Middle frontal gyrus (tissue), 1 donor: Measurements from ENCODE around the gene KIFC3.
"Not testable (repeated sequence)": the region's sequence is repeated elsewhere in the genome, so short reads cannot be mapped to it uniquely, and the experiment has no call there.

Experiments used
- DNase-seq: peaks from one replicate; pipeline ENCODE4 v3.0.0-alpha.2; 2015; ENCODE audit warnings: low spot score; ENCODE audit errors: extremely low spot score

Gene KIFC3

DNA sequence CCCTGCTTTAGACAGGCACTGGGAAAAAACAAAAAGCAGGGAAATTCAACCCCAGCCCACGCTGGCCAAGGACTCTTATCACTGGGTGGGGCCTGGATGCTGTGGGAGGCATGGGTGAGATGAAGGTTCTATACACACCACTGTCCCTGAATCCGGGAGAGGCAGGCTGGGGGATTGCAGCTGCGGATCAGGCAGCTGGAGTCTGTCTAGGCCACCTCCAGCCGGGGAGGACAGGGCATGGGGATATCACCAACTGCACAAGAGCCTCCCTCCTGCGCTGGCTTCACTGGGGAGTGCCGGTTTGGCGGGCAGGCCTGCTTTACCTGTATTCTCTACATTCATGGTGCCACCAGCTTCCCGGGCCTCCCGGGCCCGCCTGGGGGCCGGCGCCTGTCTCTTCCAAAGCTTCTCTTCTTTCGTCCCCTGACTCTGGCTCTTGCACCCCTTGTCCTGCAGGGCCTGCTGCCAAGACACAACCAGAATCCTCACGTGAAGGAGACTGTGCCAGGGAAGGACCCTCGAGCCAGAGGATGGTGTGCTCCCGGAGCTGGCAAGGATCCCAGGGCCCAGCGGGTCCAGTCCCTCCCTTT, 13.9 kb downstream of the KIFC3 start:
- no peak for DNase-seq

GRCh38 chr16:57787519-57787905, 14.8 kb downstream of the KIFC3 start:
- DNase-seq = no peak

DNA sequence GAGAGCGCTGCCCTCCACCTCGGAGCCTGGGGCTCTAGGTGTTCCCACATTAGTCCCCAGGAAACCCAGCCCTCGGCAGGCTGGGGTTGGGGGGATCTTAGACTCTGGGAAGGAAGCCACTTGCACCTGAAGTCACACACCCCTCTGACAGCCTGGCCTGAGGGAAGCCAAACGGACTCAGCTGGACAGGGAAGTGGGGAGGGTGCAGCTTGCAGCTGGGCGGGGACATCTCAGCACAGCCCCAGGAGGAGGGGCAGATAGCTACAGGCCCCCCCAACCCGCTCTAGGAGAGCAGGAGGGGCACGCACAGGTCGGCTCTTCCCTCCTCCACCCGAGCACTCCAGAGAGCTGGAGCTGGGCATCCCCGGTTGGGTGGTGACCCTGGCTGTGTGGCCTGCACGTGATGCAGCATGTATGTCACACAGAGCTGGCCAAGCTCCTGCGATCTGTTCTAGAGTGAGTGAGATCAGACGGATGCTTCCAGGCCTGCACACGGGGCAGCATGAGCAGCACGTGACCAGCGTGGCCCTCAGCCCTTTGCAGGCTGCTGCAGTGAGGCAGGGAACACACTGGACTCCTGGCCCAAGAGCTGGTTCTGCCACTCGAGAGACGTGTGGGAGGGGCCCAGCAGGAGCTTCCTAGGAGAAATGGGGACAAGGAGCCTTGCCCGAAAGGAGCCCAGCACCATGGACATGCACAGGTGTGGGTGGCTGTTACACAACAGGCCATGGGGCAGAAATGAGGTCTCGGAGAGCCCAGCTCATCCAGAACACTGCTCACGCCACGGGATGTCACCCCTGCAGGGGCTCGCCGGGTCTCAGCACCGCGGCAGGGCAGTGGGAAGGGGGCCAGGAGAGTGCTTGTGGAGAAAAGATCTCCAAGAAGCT, 15.4 kb downstream of the KIFC3 start:
- peak; percentile 37 for DNase-seq

GRCh38 chr16:57785924-57786323, 16.4 kb downstream of the KIFC3 start:
- no peak for DNase-seq

DNA sequence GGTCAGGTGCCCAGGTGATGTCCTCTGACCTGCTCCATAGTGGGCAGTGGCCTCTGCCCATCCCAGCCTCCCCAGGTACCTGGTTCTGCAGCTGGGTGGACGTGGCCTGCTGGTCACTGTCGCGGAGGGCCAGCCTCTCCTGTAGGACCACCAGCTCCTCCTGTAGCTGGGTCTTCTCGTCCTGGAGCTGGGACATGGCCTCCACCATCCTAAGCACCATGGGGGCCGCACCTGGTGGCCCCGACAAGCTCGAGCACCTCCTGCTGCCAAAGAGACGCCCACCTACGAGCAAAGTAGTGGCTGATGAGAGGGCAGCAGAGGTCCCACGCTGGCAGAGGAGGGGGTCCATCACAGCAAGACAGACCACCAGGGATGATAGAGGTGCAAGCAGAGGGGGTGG, 16.9 kb downstream of the KIFC3 start:
- DNase-seq = no peak

- DNase-seq = no peak
Observed at GRCh38 chr16:57784334-57784733, 18.0 kb downstream of the KIFC3 start.

- DNase-seq = no peak
Observed at GRCh38 chr16:57783883-57784282, 18.4 kb downstream of the KIFC3 start.

DNA sequence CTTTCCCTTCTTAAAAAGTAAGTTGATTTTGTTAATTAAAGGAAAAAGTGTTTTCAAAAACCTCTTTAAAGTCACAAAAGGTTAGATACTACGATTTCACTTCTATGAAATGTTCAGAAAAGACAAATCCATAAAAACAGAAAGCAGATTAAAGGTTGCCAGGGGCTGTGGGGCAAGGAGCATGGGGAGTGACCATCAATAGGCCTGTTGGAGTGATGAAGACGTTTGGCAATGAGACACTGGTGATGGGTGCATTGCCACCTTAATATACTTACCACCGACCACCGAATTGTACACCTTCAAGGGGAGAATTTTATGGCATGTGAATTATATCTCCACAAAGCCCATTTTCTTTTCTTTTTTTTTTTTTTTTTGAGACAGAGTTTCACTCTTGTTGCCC, 19.2 kb downstream of the KIFC3 start:
- no peak for DNase-seq

- not testable (repeated sequence) for DNase-seq
Observed at GRCh38 chr16:57782607-57783055, 19.7 kb downstream of the KIFC3 start.

- no peak for DNase-seq
Observed at GRCh38 chr16:57781741-57782606, 20.3 kb downstream of the KIFC3 start.

DNA sequence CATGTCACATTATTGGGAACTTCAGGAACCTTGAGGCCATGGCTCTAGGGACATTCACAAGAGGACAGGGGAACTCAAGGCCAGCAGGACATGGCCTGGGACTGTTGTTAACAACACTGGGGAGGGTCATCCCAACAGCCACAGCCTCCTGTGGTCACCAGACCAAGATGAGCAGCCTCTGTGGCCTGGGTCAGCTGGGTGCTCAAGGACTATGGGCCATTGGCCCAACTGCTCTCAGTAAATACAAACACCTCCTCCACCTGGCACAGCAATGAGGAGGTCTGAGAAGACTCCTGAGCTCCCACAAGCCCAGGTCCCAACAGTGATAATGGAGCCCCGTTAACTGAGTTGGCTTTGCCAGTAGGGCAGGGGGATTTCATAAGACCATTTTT, 20.9 kb downstream of the KIFC3 start:
- no peak for DNase-seq

GRCh38 chr16:57779836-57780235, 22.5 kb downstream of the KIFC3 start:
- DNase-seq = not testable (repeated sequence)

DNA sequence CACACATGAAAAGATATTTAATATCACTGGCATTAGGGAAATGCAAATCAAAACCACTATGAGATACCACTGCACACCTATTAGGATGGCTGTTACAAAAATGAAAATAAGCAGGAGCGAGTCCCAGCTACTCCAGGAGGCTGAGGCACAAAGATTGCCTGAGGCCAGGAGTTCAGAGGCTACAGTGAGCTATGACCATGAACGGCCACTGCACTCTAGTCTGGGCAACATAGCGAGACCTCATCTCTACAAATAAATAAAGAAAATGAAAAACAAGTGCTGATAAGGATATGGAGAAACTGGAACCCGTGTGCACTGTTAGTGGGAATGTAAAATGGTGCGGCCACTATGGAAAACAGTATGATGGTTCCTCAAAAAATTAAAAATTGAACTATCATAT, 23.6 kb downstream of the KIFC3 start:
- no peak for DNase-seq

DNA sequence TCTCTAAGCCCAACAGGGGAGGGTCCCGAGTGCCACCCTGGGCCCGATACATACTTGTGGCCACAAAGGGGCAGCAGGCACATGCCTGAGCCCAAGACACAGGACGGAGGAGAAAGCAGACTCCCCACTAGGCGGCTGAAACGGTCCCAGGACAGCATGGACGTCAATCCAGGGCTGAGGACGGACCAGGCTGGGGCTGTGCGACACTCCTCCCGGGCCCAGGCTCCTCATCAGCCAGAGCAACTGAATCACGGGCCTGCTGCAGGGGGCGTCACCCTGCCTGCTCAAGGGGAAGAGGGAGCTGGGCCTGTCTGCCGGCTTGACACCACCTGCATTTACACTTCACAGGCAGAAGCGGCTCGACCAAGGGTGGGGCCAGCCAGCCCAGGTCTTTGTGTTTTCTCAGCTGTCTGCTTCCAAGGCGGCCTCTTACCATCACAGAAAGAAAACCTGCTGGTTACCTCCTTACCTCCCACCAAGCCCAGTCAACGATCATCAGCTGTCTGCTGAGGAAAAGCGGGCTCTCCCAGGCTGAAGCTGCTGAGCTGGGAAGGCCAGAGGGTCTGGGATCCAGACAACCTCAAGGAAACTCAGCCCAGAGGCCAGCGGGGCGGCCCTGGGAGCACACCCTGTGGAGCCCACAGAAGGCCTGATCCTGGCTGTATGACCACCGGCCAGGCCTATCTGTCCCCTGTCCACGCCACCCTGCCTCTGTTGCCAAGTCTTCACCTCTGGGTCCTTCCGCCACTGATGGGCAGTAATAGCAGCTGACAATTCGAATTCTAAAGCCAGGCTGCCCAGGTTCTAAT, 26.4 kb downstream of the KIFC3 start:
- peak; percentile 21 for DNase-seq

DNA sequence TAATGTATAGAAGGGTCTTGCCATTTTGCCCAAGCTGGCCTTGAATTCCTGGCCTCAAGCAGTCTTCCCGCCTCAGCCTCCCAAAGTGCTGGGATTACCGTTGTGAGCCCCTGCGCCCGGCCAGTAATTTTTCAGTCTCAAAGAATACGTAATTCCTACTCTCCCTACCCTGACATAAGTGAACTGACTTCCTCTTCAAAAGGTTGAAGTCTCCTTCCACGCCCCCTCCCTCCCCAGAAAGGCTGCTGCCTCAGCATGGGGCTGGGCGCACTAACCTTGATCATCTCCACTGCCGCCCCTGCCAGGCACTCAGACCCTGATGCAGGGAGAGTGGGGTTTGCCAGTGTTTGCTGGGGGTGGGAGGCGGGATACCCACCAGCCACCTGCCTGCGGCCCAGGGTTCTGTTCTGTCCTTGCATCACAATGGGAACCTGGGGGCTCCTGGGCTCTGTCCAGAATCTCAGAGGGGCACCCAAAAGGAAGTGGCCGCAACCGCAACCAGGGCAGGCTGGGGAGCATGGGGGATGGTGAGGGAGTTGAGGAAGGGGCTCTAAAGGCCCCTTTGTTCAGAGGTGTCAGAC, 27.5 kb downstream of the KIFC3 start:
- DNase-seq = no peak

GRCh38 chr16:57773655-57774295, 28.5 kb downstream of the KIFC3 start:
- no peak for DNase-seq

- DNase-seq = no peak
Observed at GRCh38 chr16:57773019-57773418, 29.3 kb downstream of the KIFC3 start.

GRCh38 chr16:57771141-57771785, 31.0 kb downstream of the KIFC3 start:
- DNase-seq = no peak

DNA sequence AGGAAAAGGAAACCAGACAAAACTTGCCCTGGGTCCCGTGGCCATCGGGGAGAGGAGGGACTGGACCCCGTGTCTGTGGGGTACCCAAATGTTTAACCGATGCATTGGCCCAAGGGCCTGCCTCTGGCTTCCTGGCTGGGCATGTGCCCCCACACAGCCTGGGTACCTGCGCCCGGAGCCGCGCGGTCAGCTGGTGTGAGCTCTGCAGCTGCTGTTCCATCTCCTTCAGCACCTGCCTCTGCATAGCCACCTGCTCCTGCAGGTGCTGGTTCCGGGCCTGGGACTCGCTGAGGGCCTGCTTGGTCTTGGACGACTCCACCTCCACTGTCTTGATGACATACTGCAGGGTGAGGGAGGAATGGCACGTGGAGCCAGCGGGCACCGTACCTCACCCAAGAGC, 31.9 kb downstream of the KIFC3 start:
- DNase-seq = no peak
